ENCODE data around the gene IMP4.
A peak's percentile ranks its signal among the peaks of the same experiment; 100 is the strongest.

Gene IMP4

DNA sequence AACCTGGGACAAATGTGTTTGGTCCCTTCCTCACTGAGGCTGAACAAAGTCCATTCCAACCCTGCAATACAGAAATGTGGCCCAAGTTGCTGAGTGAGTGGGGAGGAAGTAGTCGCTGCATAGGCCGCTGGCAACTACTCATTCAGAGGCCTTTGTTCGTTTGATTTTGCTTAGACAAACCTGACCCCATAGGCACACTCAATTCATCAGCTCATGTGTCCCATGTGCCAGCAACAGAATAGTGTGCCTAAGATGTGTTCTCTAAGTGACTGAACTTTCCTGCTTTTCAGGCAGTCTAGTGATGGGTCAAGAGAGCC lies 36.2 kb downstream of the IMP4 start:
- no peak for DNase-seq

DNA sequence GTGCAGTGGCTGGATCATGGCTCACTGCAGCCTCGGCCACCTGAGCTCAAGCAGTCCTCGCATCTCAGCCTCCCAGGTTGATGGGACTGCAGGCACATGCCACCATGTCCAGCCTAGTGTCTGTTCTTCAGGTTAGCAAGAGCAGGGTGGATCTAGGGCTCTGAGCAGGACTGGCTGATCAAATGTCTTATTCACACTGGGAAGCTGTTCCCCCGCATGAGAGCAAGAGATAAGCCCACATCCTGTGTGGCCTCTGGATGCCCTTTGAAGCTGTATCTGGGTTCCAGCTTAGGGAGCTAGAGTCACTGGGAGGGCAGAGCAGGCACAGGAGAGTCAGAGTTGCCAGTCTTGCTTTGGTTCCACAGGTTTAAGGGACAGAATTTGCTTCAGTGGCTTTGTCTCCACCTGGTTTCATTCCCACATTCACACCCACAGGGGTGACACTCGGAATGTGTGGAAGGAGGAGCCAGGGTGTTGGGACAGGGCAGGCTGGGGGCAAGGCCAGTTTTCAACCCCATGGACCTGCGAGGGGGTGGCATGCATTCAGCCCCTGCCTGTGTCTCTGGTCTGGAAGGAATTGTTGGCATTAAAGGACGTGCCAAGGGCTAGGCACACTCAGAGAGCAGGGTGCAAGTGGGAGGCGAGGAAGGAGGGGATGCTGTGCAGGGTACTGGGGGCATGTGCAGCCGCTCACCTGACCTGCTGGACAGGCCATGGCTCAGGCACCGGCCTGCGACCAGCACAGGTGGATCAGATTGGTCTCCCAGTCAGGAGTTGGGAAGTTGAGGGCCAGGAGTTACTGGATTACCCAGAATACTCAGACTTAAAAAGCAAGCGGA lies 37.6 kb downstream of the IMP4 start:
- DNase-seq = no peak

DNA sequence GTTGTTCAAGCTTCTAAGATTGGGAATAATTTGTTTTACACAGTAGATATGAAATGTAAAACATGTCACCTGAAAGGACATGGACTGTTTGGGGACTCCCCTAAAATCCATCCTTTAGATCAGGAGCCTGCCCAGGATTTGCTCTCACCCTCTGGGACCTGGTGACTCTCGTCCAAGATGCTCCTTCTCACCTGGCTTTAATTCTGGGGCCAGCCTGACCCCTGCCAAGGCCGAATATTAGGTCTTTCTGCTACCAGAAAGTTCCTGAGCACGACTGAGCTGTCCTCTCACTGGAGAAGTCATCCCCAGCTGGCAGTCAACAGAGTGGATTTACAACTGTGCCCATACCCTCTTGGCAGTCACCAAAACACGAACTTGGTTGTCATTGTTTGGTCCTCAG lies 38.4 kb downstream of the IMP4 start:
- no peak for DNase-seq

DNA sequence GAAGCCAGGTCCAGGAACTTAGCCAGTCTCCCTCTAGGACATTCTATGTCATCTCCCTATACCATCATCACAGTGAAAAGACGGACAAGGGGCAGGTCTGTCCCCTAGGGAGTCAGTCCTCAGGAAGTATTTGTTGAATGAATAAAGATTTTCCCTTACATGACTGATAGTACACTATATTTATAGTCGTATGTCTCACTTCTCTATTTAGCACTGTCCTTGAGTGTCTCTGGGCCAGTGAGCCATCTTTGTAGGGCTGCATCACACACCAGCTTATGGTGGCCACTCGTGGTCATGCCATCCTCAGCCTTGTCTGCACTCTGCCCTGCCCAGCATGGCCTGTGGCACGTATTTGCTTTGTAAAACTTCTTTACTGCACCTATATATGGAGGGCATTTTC lies 38.9 kb downstream of the IMP4 start:
- DNase-seq = no peak

DNA sequence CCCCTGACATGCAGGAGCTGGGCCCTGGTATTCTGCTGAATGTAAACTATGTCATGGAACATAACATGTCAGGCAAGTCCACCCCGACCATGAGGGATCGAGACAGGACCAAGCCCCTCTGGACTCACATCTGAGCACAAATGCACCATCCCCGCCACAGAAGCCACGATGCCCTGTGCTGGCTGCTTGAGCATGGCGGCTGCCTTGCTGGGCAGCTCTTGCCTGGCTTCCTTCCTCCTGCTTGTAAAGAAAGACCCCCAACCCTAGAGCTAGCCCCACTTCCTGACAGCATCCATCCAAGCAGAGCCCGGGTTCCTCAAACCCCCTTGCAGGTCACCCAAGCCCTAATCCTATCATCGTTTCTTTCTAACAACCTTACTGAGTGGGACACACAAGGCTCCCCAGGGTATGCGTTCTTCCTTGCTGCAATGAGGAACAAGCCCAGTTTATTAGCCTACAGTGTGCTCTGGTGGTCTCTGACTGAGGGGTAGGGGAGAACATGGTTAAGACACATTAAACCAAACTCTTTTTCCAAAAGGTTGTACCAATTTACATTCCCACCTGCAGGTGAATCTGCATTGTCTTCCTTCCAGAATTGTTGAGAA lies 39.7 kb downstream of the IMP4 start:
- DNase-seq = no peak

DNA sequence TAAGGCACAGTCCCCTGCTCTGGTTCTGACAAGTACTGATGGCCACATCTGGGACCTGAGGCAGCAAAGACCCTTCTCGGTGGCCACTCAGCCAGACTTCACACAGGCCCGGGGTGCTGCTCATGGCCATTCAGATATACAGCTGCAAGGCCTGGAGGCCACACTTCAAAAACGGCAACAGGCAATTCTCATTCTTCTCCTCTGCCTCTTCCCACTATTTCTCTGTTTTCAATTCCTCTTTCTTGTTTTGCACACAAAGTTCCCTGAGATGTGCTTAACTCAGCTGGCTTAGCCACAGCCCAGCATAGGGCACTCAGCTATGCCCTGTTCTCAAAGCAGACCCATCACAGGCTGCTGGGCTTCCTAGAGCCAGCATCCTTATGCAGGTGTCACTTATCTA lies 43.0 kb downstream of the IMP4 start:
- no peak for DNase-seq

DNA sequence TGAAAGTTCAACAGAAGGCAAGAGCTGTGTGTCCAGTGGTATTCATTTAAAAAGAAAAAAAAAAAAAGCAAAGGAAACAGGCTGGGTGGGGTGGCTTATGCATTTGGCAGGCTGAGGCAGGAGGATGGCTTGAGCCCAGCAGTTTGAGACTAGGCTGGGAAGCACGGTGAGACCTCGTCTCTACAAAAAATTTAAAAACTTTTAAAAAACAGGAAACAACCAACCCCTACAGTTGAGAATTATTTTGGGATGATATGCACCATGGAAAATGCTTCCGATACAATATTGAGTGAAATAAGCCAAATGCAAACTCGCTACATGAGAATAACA lies 44.3 kb downstream of the IMP4 start:
- no peak for DNase-seq

DNA sequence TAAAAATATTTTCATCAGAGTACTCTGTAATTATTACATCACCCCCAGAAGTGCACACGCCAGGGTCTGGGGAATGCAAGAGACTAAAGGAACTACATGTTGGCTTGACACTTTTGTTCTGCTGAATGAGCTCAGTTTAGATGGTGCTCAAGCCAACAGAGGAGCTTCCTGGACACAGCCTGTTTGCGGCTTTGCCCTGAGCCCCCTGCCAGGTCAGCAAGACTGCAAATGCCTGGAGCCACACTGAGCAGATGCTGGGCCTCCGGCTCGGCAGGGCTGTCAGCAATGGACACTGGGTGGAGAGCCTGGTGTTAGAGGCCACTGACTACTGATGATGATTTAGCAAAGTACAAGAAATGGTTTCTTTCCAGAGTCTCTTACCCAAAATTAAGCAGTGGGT lies 45.1 kb downstream of the IMP4 start:
- no peak for DNase-seq

DNA sequence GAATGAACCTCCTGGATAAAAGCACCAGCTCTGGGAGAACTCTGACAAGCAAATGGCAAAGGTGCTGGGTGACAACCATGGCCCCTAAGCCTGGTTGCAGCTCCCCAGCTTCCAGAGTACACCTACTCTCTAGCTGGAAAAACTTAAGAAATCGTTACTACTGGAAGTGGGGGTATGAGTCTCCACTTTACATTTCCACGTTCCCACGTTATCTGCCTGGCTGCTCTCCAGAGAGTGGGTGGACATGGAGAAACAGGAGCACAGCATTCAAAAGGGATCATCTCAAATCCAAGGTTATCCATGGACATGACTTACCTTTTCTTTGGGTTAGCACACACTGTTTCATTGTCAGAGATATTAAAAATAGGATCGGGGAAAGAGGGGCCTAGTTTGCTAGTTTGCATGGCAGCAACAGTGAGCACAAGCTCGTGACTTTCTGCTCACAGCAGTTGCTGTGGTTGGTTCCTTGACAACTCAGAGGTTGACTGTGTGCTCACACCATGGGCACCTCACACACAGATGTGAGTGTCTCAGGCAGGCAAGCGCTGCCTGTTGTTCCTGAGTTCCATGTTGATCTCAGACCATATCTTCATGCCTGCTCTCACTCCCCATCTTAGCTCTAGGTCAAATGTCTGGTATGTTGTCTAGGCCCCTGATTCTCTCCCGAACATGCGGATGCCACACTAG lies 45.7 kb downstream of the IMP4 start:
- DNase-seq = no peak

DNA sequence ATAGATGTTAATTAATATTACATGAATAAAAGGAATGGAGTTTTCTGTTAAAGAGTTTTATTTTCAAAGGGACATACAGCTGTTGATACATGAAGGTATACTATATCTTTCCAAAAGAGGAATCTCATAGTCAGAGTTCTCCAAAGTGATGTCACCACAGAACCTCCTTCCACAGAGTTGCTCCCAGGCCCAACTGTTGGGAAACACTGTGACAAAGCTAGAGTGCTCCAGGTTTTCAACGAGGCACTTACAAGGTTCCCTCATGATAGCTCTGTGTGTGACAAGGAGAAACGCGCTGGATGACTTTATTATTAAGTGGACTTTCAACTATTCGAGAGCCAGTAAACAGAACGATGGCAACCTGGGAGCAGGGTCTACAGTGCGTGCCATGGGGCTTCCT lies 46.7 kb downstream of the IMP4 start:
- DNase-seq = no peak

DNA sequence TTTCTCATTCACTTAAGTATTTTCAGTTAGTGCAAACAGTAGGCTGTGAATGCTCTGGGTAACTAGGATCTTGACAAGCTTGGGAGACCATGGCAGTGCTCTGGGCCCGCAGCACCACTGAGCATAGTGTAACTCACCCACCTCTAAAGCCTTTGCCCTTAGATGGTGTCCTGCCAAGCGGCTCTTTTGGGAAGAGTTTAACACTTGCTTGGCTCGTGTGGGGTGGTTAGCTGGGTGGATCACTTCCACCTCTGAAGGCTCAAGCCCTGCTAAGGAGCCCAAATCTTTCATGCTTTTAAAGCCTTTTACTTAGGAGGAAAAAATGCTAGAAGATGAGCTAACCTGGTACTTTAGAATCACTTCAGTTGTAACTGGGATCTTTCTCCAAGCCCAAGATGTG lies 47.1 kb downstream of the IMP4 start:
- no peak for DNase-seq

DNA sequence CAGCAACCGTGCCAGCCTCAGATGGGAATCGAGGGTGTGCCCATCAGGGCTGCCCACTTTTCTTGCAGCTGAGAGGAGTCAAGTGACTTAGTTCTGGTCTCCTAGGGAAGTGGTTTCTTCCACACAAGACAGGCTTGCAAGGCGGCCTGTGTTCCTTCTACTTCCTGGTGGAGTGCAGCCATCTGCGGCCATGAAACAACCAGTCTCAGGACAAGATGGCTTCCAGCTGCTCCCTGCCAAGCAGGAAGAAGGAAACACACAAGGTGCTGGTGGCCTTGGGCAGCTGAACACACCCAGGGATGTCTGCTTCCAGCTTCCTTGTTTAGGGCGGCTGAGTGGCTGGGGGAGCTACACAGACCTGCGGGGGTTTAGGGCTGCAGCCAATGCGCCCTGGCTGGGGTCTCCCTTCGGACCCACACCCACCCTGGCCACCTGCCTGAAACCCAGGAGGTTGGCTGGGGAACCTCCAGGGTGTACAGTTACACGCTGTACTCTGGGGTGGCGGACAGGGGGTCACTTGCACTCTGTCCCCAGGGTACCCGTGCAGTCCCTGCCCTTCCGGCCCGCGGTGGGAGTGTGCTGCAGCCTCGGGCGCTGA lies 47.9 kb downstream of the IMP4 start:
- no peak for DNase-seq

DNA sequence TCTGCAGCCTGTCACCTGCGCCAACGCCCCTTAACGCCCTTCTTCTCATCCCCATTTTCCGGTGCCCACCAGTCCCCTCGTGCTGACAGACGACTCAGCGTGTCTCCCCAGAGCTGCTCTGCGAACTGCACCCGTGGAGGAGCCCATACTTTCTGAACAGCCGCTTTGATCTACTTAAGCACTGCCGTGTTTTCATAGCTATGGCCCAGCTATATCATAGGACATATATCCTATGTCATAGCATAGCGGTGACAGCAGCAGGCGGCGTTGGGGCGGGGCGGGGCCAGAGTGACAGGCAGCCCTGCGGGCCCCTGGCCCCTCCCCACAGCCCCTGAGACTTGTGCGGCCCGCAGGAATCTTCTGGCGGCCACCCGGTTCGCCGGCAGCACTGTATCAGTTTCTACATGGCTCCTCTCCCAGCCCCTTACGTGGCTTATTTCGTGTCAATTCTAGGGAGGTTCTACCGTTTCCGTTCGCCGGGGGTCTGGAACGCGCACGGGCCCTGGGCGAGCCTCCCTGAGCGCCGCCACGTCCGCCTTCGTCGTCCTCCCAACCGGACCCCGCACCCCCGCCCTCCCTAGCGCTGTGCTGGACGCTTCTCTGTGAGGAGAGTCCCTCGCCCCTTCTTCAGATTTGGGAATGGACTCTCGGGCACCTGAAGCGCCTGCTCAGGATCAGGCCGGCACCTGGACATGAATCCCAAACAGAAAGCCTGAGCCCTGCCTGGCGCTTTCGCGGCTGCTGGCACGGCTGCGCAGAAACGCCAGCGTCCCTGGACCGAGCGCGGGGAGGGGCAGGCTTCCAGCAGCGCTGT lies 48.6 kb downstream of the IMP4 start:
- peak; percentile 62 for DNase-seq

DNA sequence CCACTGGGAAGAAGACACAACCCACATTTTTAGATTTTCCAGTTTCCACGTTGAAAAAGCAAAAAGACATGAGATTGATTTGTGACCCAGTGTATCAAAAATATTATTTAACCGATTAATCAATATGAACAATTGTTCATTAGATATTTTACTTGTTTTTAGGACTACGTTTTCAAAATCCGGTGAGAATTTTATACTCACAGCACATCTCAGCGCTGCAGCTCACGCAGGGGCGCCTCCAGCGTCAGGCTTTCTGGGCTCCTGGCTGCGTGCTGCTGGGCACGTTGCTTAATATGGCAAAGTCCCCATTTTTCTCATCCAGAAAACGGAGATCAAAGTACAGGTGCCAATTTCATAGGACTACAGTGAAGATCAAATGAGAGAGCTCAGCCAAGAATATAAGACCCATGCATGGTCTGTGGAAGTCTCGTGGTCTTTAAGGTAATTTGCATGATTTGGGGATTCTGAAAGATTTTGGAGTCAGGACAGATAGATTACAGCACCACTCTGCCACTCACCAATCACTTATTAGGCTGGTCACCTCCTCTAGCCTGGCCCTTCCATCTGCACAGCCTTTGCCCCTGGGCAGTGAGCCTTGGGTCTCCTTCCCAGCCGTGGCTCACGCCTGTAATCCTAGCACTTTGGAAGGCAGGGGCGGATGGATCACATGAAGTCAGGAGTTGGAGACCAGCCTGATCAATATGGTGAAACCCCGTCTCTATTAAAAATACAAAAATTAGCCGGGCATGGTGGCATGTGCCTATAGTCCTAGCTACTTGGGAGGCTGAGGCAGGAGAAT lies 49.4 kb downstream of the IMP4 start:
- no peak for DNase-seq

DNA sequence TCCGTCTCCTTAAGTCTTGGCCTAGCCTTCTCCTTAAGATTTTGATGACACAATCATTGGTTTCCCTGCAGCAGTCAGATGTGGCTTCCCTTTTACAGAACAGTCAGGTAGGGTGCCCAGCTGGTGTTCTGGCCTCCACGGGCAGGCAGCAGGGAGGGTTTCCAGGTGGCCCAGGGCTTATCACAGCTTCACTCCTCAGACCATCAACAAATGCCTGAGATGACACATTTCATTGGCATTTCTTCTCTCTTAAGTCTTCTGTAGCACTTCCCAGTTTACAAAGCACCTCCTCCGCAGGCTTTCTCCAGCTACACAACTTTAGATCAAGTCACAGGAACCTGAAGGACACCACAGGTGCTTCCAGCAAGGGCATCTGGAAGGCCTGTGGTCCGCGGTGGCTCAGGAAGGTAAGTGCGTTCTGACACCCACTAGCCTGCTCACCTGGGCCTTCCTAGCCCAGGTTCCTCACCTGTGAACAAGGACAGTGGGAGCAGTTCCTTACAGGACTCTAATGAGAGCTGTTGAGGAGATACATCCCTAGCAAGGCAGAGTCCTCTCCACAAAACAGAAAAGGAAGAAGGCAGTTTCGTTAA lies 50.7 kb downstream of the IMP4 start:
- DNase-seq = no peak
